ENCODE results near the gene RALGAPB. TPM values are rescaled to one million over a fixed set of nuclear protein-coding genes. Genes with fewer than 3 reads are reported as not detected.

RALGAPB gene
- total and polyA plus RNA-seq, 10 donors: 6.8 to 62.5 (median 44.1) TPM

DNA sequence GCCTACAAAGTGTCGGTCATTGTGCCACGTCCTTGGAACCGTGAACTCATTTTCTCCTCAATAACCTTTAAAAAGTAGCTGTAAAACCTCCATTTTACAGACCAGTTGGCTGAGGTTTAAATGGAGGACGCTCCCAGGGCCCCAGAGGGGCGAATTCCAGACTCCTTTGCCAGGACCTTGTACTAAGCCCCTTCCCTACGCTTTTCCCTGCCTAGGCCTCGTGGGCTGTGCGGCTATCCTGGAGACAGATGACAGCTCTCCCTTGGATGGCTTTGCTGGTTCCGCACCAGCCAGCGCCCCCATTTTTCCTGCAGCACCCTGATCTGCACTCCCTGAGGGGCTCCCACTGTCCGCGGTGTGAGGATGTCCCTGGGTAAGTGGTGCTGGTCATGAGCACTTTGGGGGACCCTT lies 25.4 kb upstream of the RALGAPB start:
- intact Hi-C loops (cut with DNase I; ENCODE audit: low total_unique reads): no loop called here
- DNase-seq: peak; percentile 81
- TF ChIP-seq POLR2A (IDR thresholded peaks at IDR 0.05) (no peak), POLR2AphosphoS5 (IDR thresholded peaks at IDR 0.05) (no peak)
- TF ChIP-seq, protein P1, sequence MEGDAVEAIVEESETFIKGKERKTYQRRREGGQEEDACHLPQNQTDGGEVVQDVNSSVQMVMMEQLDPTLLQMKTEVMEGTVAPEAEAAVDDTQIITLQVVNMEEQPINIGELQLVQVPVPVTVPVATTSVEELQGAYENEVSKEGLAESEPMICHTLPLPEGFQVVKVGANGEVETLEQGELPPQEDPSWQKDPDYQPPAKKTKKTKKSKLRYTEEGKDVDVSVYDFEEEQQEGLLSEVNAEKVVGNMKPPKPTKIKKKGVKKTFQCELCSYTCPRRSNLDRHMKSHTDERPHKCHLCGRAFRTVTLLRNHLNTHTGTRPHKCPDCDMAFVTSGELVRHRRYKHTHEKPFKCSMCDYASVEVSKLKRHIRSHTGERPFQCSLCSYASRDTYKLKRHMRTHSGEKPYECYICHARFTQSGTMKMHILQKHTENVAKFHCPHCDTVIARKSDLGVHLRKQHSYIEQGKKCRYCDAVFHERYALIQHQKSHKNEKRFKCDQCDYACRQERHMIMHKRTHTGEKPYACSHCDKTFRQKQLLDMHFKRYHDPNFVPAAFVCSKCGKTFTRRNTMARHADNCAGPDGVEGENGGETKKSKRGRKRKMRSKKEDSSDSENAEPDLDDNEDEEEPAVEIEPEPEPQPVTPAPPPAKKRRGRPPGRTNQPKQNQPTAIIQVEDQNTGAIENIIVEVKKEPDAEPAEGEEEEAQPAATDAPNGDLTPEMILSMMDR (IDR thresholded peaks at IDR 0.05 in 8 of 11, conservative IDR thresholded peaks at IDR 0.05 in 3 of 11): no peak

DNA sequence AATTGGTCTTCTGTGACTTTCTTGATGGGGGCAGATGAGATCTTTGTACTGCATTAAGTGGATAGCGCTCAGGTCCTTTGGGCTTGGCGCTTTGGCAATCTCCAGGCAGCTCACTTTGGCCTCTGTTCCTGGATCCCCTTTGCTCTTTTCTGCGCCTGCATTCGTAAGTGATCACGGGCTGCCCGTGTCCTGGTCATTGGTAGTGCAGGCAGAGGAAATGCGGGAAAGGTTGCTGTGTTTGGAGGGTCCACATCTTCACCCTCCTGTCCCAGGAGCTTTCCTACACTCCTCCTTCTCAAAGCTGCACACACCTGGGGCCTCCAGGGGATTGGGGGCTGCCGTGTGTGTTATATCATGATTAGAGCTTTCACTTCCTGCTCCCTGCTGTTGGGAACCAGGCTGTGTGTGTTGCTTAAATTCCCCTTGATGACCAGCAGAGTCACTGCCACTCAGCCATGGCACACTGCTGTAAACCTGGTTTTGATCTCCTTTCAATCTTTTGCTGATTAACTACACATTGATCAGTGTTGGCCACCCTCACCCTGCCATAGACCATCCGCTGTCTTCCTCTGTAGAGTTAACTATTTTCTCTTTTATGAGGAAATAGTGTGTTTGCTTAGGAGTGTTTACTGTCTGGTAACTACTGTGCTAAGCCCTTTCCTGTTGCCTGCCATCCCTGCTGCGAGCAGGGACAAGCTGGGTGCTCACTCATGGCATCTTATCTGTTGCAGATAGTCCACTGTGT lies 24.5 kb upstream of the RALGAPB start:
- 77 to 88% (median 85%) methylated on average over 10 of the region's 10 CpGs for WGBS, 5 donors
- TF ChIP-seq, protein P1 (IDR thresholded peaks at IDR 0.05 in 8 of 11, conservative IDR thresholded peaks at IDR 0.05 in 3 of 11): peak in 2 of 11 experiments; percentile 9 to 23
- no peak for TF ChIP-seq POLR2A (IDR thresholded peaks at IDR 0.05)

More for the DNA sequence above, 25.4 kb upstream of the RALGAPB start:
- WGBS, 5 donors: 50 to 67% (median 58%) methylated on average over 12 of the region's 12 CpGs
- H3K27ac ChIP-seq: peak overlapping the region; percentile 78 to 91 (median 86)
- H3K4me3 ChIP-seq: peak overlapping the region; percentile 55 to 91 (median 78)
- peaks cover 12 to 33% (median 20%) of the 10 kb centered on the region in 6 donors for H3K4me1 ChIP-seq
- H3K9me3 ChIP-seq: no peaks in the 10 kb centered on the region
- no peaks in the 10 kb centered on the region for H3K27me3 ChIP-seq (replicated peaks in 1 of 7)
- peaks cover 0 to 36% (median 12%) of the 10 kb centered on the region in 6 donors for H3K36me3 ChIP-seq

DNA sequence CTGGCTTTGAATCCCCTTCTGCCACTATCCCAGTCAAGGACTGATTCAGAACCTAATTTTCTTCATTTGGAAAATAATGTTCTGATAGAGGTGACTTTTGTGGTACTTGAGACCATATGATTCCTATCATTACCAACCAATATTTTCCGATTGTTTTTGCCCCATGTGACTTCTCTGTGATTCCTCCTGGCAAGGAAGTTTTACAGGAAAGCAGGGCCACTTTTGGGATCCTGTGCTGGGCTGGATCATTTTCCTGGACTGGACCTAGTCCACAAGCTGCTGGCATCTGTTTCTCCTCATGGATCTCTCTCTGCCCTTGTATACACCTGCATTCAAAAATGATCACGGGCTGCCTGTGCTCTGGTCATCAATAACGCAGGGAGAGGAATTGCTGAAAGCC lies 23.6 kb upstream of the RALGAPB start:
- H3K4me3 ChIP-seq: no peak overlapping the region
- peaks cover 12 to 44% (median 23%) of the 10 kb centered on the region in 6 donors for H3K4me1 ChIP-seq
- intact Hi-C loops (cut with DNase I; ENCODE audit: low total_unique reads): no loop called here
- TF ChIP-seq POLR2AphosphoS5 (IDR thresholded peaks at IDR 0.05): no peak
- TF ChIP-seq, protein P1 (IDR thresholded peaks at IDR 0.05 in 8 of 11, conservative IDR thresholded peaks at IDR 0.05 in 3 of 11): no peak
- TF ChIP-seq POLR2A (IDR thresholded peaks at IDR 0.05): no peak
- DNase-seq: no peak
- no peaks in the 10 kb centered on the region for H3K27me3 ChIP-seq (replicated peaks in 1 of 7)
- peaks cover 0 to 36% (median 12%) of the 10 kb centered on the region in 6 donors for H3K36me3 ChIP-seq
- no peaks in the 10 kb centered on the region for H3K9me3 ChIP-seq
- peak overlapping the region in 2 of 8 donors; percentile 90 to 91 for H3K27ac ChIP-seq
- WGBS, 5 donors: 82 to 93% (median 90%) methylated on average over 3 of the region's 3 CpGs

More for the DNA sequence above, 24.5 kb upstream of the RALGAPB start:
- Histone ChIP-seq H3K4me3 (peak overlapping the region in 1 of 8 donors; percentile 91), H3K9me3 (no peaks in the 10 kb centered on the region), H3K27me3 (replicated peaks in 1 of 7) (no peaks in the 10 kb centered on the region), H3K4me1 (peaks cover 12 to 34% (median 20%) of the 10 kb centered on the region in 6 donors), H3K36me3 (peaks cover 0 to 36% (median 12%) of the 10 kb centered on the region in 6 donors), H3K27ac (peak overlapping the region in 5 of 8 donors; percentile 78 to 91 (median 87))
- DNase-seq: peak; percentile 59
- intact Hi-C loops (cut with DNase I; ENCODE audit: low total_unique reads): no loop called here

DNA sequence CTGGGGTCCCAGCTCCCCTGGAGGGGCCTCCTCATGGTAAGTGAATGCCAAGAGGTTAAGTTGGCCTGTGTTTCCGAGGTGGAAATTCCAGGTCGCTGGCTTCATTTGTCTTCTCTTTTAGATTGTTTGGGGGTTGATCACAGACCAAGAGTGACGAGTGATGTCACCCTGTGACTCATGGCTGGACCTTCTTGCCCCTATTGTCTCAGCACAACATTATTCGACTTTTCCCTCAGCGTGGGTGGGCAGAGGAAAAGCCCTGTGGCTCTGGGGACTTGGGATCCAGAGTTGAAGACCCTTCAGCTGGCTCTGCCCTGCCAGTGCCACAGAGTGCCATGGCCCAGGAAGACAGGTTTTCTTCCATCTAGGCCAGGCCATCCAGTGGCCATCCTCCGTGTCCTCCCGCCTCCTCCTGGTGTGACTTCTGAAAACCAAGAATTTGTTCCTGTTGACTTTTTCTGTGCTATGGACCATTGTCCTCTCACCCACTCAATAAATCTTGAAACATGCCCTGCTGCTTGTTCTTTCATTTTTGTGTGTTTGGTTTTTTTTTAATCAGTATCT lies 22.1 kb upstream of the RALGAPB start:
- peaks cover 0 to 36% (median 12%) of the 10 kb centered on the region in 6 donors for H3K36me3 ChIP-seq
- peaks cover 12 to 46% (median 25%) of the 10 kb centered on the region in 6 donors for H3K4me1 ChIP-seq
- intact Hi-C loops (cut with DNase I; ENCODE audit: low total_unique reads): no loop called here
- no peak overlapping the region for H3K4me3 ChIP-seq
- WGBS, 5 donors: 82 to 95% (median 91%) methylated on average over 5 to 7 of the region's 7 CpGs
- H3K27me3 ChIP-seq (replicated peaks in 1 of 7): no peaks in the 10 kb centered on the region
- no peak overlapping the region for H3K27ac ChIP-seq
- TF ChIP-seq POLR2A (IDR thresholded peaks at IDR 0.05): no peak
- TF ChIP-seq, protein P1 (IDR thresholded peaks at IDR 0.05 in 8 of 11, conservative IDR thresholded peaks at IDR 0.05 in 3 of 11): no peak
- TF ChIP-seq POLR2AphosphoS5 (IDR thresholded peaks at IDR 0.05): no peak
- no peaks in the 10 kb centered on the region for H3K9me3 ChIP-seq
- peak; percentile 38 for DNase-seq

All from spleen (tissue), 11 donors.